D721Med (cell line): ENCODE results near the gene NAV2.

ENCODE experiments used
- DNase-seq: peaks from one replicate; pipeline ENCODE4 v3.0.0; 2011; ENCODE audit warnings: low spot score; ENCODE audit not compliant: insufficient read length
- FAIRE-seq: peaks from 2 replicates; lab custom pipeline; 2011; peaks lifted over from hg19 to GRCh38; lab: Jason Lieb, UNC
- TF ChIP-seq, protein P1 (sequence below): IDR thresholded peaks from 2 replicates; pipeline ENCODE4 v1.5.1; 2012; ENCODE audit warnings: mild to moderate bottlenecking, control low read depth; ENCODE audit not compliant: insufficient read depth; ENCODE audit errors: missing control alignments

The NAV2 gene

GRCh38 chr11:20162824-20163782 lies 450.5 kb downstream of the NAV2 start:
- TF ChIP-seq, protein P1, sequence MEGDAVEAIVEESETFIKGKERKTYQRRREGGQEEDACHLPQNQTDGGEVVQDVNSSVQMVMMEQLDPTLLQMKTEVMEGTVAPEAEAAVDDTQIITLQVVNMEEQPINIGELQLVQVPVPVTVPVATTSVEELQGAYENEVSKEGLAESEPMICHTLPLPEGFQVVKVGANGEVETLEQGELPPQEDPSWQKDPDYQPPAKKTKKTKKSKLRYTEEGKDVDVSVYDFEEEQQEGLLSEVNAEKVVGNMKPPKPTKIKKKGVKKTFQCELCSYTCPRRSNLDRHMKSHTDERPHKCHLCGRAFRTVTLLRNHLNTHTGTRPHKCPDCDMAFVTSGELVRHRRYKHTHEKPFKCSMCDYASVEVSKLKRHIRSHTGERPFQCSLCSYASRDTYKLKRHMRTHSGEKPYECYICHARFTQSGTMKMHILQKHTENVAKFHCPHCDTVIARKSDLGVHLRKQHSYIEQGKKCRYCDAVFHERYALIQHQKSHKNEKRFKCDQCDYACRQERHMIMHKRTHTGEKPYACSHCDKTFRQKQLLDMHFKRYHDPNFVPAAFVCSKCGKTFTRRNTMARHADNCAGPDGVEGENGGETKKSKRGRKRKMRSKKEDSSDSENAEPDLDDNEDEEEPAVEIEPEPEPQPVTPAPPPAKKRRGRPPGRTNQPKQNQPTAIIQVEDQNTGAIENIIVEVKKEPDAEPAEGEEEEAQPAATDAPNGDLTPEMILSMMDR = no peak
- FAIRE-seq (no peak), DNase-seq (no peak)

DNA sequence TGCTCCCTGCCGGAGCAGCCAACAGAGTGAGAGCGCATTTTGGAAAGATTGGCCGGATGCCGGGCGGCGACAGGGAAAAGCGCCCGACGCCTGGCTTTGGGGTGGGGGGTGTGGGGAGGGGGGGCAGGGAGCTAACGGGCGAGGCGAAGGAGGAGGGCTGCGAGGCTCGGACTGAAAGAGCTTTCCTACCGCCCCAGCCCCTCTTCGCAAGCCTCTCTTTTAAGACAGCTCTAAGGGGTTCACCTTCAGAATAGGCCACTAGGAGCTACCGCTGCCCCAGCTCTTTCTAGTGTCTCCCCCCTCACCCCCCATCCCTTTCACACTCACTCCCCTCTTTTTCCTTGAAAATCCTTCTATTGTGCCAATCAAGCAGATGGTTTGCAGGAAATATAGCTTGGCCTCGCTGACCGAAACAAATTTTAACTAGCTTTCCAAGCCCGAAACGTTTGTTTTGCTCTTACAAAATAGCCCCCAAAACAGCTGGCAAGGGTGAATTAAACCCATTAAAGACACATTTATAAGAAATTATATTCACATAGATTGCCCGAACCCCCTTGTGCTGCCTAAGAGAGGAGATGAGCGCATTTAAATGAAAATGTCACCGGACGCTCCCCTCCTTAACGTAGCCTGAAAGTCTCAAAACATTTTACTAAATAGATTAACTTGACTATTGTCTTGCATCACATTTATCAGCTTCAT lies 451.3 kb downstream of the NAV2 start:
- TF ChIP-seq, protein P1 = no peak
- FAIRE-seq (no peak), DNase-seq (no peak)
